Astrocyte of the cerebellum (primary cell): ENCODE data around the gene NECAB3.

Experiments
- DNase-seq: peaks from one replicate; pipeline ENCODE4 v3.0.0-alpha.2; 2011; ENCODE audit warnings: low read depth
- H3K4me3 ChIP-seq: 2 replicates; pipeline ENCODE4 v1.5.1; 2011; ENCODE audit warnings: mild to moderate bottlenecking, low read depth, low read length, moderate library complexity
- in situ Hi-C: cut with HindIII; loops from 2 replicates; pipeline ENCODE4 v1.10.0; 2017; ENCODE audit warnings: low sequenced_read_pairs
- TF ChIP-seq, protein P1 (sequence below): IDR thresholded peaks from 2 replicates; pipeline ENCODE4 v1.5.1; 2012; ENCODE audit warnings: low read length, low read depth, moderate library complexity, mild to moderate bottlenecking; ENCODE audit errors: missing control alignments

The NECAB3 gene

GRCh38 chr20:33654680-33655161 lies 19.5 kb downstream of the NECAB3 start:
- no peak overlapping the region for H3K4me3 ChIP-seq
- TF ChIP-seq, protein P1, sequence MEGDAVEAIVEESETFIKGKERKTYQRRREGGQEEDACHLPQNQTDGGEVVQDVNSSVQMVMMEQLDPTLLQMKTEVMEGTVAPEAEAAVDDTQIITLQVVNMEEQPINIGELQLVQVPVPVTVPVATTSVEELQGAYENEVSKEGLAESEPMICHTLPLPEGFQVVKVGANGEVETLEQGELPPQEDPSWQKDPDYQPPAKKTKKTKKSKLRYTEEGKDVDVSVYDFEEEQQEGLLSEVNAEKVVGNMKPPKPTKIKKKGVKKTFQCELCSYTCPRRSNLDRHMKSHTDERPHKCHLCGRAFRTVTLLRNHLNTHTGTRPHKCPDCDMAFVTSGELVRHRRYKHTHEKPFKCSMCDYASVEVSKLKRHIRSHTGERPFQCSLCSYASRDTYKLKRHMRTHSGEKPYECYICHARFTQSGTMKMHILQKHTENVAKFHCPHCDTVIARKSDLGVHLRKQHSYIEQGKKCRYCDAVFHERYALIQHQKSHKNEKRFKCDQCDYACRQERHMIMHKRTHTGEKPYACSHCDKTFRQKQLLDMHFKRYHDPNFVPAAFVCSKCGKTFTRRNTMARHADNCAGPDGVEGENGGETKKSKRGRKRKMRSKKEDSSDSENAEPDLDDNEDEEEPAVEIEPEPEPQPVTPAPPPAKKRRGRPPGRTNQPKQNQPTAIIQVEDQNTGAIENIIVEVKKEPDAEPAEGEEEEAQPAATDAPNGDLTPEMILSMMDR, result no peak
- in situ Hi-C loops, result no loop called here
- no peak for DNase-seq

- no peak overlapping the region for H3K4me3 ChIP-seq
- in situ Hi-C loops, result no loop called here
- no peak for DNase-seq
- TF ChIP-seq, protein P1, result no peak
Observed at GRCh38 chr20:33653900-33654596, 20.2 kb downstream of the NECAB3 start.

- TF ChIP-seq, protein P1, result peak; percentile 97
- DNase-seq, result peak; percentile 42
- H3K4me3 ChIP-seq, result no peak overlapping the region
- in situ Hi-C loops, result no loop called here
Observed at GRCh38 chr20:33653218-33653899, 20.9 kb downstream of the NECAB3 start.

GRCh38 chr20:33651562-33652048 lies 22.6 kb downstream of the NECAB3 start:
- H3K4me3 ChIP-seq, result no peak overlapping the region
- TF ChIP-seq, protein P1, result no peak
- DNase-seq, result no peak
- in situ Hi-C loops, result no loop called here

GRCh38 chr20:33650753-33651561 lies 23.3 kb downstream of the NECAB3 start:
- no peak overlapping the region for H3K4me3 ChIP-seq
- in situ Hi-C loops, result no loop called here
- no peak for DNase-seq
- TF ChIP-seq, protein P1, result no peak

DNA sequence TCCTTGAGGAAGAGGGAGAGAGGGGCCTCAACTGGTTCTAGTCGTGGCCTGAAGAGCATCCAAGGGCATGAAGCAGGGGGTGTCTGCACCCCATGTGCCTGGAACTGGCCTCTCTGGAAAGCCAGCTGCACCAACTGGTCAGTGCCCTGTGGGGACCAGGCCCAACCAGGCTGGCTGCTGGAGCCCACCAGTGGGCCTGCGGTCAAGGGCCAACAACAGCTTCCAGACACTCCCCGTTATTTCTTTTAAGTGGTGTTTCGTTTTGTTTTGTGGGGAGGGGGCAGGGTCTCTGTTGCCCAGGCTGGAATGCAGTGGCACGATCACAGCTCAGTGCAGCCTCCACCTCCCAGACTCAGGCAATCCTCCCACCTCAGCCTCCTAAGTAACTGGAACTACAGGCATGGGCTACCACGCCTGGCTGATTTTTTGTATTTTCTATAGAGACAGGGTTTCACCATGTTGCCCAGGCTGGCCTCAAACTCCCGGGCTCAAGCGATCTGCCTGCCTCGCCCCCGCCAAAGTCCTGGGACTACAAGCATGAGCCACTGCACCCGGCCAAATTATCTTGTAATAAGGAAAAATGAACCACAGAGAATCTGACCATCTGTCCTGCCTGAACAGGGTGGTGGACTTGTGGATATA lies 24.0 kb downstream of the NECAB3 start:
- TF ChIP-seq, protein P1, result no peak
- in situ Hi-C loops, result no loop called here

More for the DNA sequence above, 24.0 kb downstream of the NECAB3 start:
- DNase-seq, result no peak
- H3K4me3 ChIP-seq, result no peak overlapping the region
